Endothelial cell of umbilical vein (primary cell): ENCODE measurements around the gene DIP2C. TPM values are rescaled to one million over a fixed set of nuclear protein-coding genes. Genes with fewer than 3 reads are reported as not detected.

ENCODE experiments used
- BruUV-seq: library from RNA; stranded (reverse); fragments of 400-500 nt; replicated peaks from 2 replicates; lab custom pipeline; 2021; lab: Mats Ljungman, UMichigan
- CTCF ChIA-PET: fragments of 300-600, 350-600 bp; sonication (Branson Sonifier 250); formaldehyde crosslinking; loops from one replicate; lab custom pipeline; 2021; ENCODE audit warnings: antibody characterized with exemption, inconsistent platforms; lab: Charles Lee
- POLR2A ChIA-PET: fragments of 300-600, 350-600 bp; sonication (Branson Sonifier 250); formaldehyde crosslinking; loops from one replicate; lab custom pipeline; 2021; ENCODE audit warnings: antibody characterized with exemption, inconsistent platforms; lab: Charles Lee
- DNase-seq: peaks from one replicate; pipeline ENCODE4 v3.0.0-alpha.2; 2011; ENCODE audit warnings: low read depth, low spot score
- FAIRE-seq: peaks from 2 replicates; lab custom pipeline; 2011; peaks lifted over from hg19 to GRCh38; lab: Jason Lieb, UNC
- H2AFZ ChIP-seq: 2 replicates; pipeline ENCODE4 v1.6.0; 2012; ENCODE audit warnings: low read depth, low read length, control low read depth, inconsistent platforms
- H3K27ac ChIP-seq: 2 replicates; pipeline ENCODE4 v1.5.1; 2011; ENCODE audit warnings: low read depth, mild to moderate bottlenecking, control low read depth, low read length, moderate library complexity; ENCODE audit not compliant: insufficient read depth
- H3K27me3 ChIP-seq, 2 experiments: 2 replicates each; pipeline versions ENCODE4 v1.6.0 to v1.6.1; 2011; ENCODE audit warnings: low read length in 2 of 2, mixed read lengths in 1 of 2; ENCODE audit not compliant: control insufficient read depth in 2 of 2, insufficient read depth in 2 of 2
- H3K36me3 ChIP-seq, 2 experiments: 2 replicates in 1 of 2; 3 replicates in 1 of 2; pipeline ENCODE4 v1.5.1; 2011; ENCODE audit warnings: low read length in 2 of 2, mild to moderate bottlenecking in 1 of 2, moderate library complexity in 1 of 2; ENCODE audit not compliant: control insufficient read depth in 2 of 2, insufficient read depth in 2 of 2; ENCODE audit errors: extremely low read depth in 1 of 2
- H3K4me1 ChIP-seq: 3 replicates; pipeline ENCODE4 v1.5.1; 2011; ENCODE audit warnings: mild to moderate bottlenecking, low read length; ENCODE audit not compliant: control insufficient read depth, insufficient read depth; ENCODE audit errors: extremely low read depth
- H3K4me2 ChIP-seq: 2 replicates; pipeline ENCODE4 v1.6.1; 2011; ENCODE audit warnings: low read length, control low read depth, mixed read lengths; ENCODE audit not compliant: insufficient read depth
- H3K4me3 ChIP-seq, 3 experiments: fragments of 200-600 bp in 1 of 3; sonication (generic), shearing (Covaris generic) in 1 of 3; replicated peaks in 1 of 3; 2 replicates each; pipeline ENCODE4 v1.5.1; 2011 to 2016; ENCODE audit warnings: control low read depth in 3 of 3, low read length in 3 of 3, mild to moderate bottlenecking in 2 of 3, inconsistent platforms in 1 of 3, low read depth in 1 of 3, moderate library complexity in 1 of 3; ENCODE audit not compliant: insufficient read depth in 1 of 3
- H3K79me2 ChIP-seq: 2 replicates; pipeline ENCODE4 v1.6.0; 2012; ENCODE audit warnings: low read length, inconsistent platforms; ENCODE audit not compliant: control insufficient read depth, insufficient read depth
- H3K9ac ChIP-seq: replicated peaks from 2 replicates; pipeline ENCODE3; 2011; ENCODE audit warnings: low read length, control low read depth; ENCODE audit not compliant: insufficient read depth; ENCODE audit errors: extremely low read depth
- H3K9me1 ChIP-seq: replicated peaks from 3 replicates; pipeline ENCODE4 v1.6.0; 2011; ENCODE audit warnings: mild to moderate bottlenecking, low read length; ENCODE audit not compliant: control insufficient read depth, insufficient read depth; ENCODE audit errors: extremely low read depth
- H3K9me3 ChIP-seq: replicated peaks from 2 replicates; pipeline ENCODE4 v1.5.1; 2012; ENCODE audit warnings: low read length, inconsistent platforms; ENCODE audit not compliant: control insufficient read depth, insufficient read depth
- H4K20me1 ChIP-seq: replicated peaks from 2 replicates; pipeline ENCODE3; 2011; ENCODE audit warnings: mild to moderate bottlenecking, low read length; ENCODE audit not compliant: control insufficient read depth, insufficient read depth; ENCODE audit errors: extremely low read depth
- CTCF ChIP-seq, 2 donors: IDR thresholded peaks; 1 replicate in 1 of 2; 2 replicates in 1 of 2; pipeline ENCODE4 v1.5.1; 2011; ENCODE audit warnings: low read length in 2 of 2, mild to moderate bottlenecking in 2 of 2, moderate library complexity in 2 of 2, control low read depth in 1 of 2, inconsistent platforms in 1 of 2, low read depth in 1 of 2; ENCODE audit not compliant: insufficient read depth in 1 of 2; ENCODE audit errors: extremely low read depth in 1 of 2
- EZH2 ChIP-seq: IDR thresholded peaks from 2 replicates; pipeline ENCODE4 v1.6.1; 2012; ENCODE audit warnings: borderline replicate concordance, low read depth, mild to moderate bottlenecking, moderate library complexity, low read length, inconsistent platforms; ENCODE audit not compliant: severe bottlenecking
- FOS ChIP-seq: IDR thresholded peaks from 2 replicates; pipeline ENCODE4 v1.6.1; 2011; ENCODE audit warnings: mild to moderate bottlenecking, low read length, moderate library complexity, borderline replicate concordance; ENCODE audit not compliant: insufficient read depth
- GATA2 ChIP-seq: IDR thresholded peaks from 2 replicates; pipeline ENCODE4 v1.7.0; 2011; ENCODE audit warnings: low read depth, mild to moderate bottlenecking, moderate library complexity, mixed read lengths, low read length; ENCODE audit not compliant: insufficient read length, insufficient read depth
- JUN ChIP-seq: IDR thresholded peaks from 2 replicates; pipeline ENCODE4 v1.6.1; 2011; ENCODE audit warnings: borderline replicate concordance, low read depth; ENCODE audit not compliant: insufficient read length, insufficient read depth
- POLR2A ChIP-seq: IDR thresholded peaks from 2 replicates; pipeline ENCODE4 v1.6.1; 2012; ENCODE audit warnings: low read depth, mild to moderate bottlenecking, control low read depth, low read length
- POLR2AphosphoS5 ChIP-seq: IDR thresholded peaks from 2 replicates; pipeline ENCODE4 v1.6.1; 2012; ENCODE audit warnings: low read depth, mild to moderate bottlenecking, control low read depth, low read length, moderate library complexity; ENCODE audit not compliant: insufficient read depth
- dilution Hi-C: fragments of 300-500 bp; cut with MboI; formaldehyde crosslinking; loops from one replicate; pipeline ENCODE4 v1.15.0; 2019; ENCODE audit warnings: low sequenced_read_pairs; ENCODE audit not compliant: extremely low pct_ligation_motif_present
- intact Hi-C: fragments of 100-400 bp; cut with micrococcal nuclease; formaldehyde crosslinking; loops from one replicate; pipeline ENCODE4 v1.10.0; 2022
- polyA plus RNA-seq, 4 experiments: library from polyadenylated mRNA; depleted of rRNA in 3 of 4; stranded (reverse) in 3 of 4; unstranded in 1 of 4; fragments of >200 nt; gene quantifications; 2 replicates each; pipeline versions ENCODE4 v1.2.1 to v1.2.3, GENCODE V29; 2011 to 2012; ENCODE audit warnings: missing spikeins in 1 of 4
- total RNA-seq: library from RNA; stranded (reverse); gene quantifications from 2 replicates; pipeline ENCODE4 v1.2.3, GENCODE V29; 2021
- TF ChIP-seq, protein P1 (sequence below): IDR thresholded peaks from 2 replicates; pipeline ENCODE4 v1.6.1; 2011; ENCODE audit not compliant: insufficient read depth, insufficient read length

The DIP2C gene
- total and polyA plus RNA-seq, 2 donors (not counting 3 experiments of a cell fraction or from before 2014, with no cell fraction given): 3.6 to 10.7 TPM

DNA sequence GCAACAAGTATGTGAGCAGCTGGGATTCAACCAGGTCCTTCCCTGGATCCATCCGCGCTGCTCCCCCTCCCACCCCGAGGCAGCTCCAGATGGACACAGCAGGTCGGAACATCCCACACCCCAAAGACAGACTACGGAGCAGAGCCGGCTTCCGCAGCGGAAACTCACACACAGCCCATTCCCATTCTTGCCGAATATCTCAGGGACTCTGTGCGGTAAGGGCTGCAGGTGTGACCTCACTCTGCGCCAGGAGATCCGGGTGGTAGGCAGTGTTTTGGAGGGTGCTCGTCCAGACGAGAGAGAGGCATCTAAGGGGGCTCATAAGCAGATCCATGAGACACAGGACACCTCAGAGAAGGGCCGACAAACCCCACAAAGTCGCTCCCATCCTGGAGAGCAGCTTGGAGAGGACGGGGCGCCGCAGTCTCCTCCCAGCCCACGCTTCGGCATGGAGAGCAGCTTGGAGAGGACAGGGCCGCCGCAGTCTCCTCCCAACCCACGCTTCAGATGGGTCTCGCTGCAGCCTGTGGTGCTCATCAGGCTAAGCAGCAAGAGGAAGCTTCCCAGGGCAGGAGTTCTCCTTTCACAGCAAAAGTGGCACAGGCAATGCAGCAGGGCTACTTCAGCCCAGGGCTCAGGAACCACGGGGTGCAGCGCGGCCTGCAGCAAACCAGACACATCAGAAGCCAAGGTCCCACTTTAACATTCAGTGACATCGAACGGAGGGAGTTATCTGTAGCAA, 179.9 kb downstream of the DIP2C start:
- ChIA-PET POLR2A (no interaction called here), CTCF (interaction anchor here (0.9 to 3.5 kb wide), 4 partner anchors 9 to 303 kb away, joined by 3 to 33 read pairs (median 3); no protein-coding TSS in a partner anchor)

More for the DNA sequence above, 179.9 kb downstream of the DIP2C start:
- no peak for TF ChIP-seq POLR2AphosphoS5
- no peak for TF ChIP-seq JUN
- no peak for TF ChIP-seq EZH2
- no peak for TF ChIP-seq POLR2A
- TF ChIP-seq, protein P1, sequence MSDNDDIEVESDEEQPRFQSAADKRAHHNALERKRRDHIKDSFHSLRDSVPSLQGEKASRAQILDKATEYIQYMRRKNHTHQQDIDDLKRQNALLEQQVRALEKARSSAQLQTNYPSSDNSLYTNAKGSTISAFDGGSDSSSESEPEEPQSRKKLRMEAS: no peak
- TF ChIP-seq GATA2: no peak
- TF ChIP-seq FOS: no peak
- no peak for TF ChIP-seq CTCF (IDR thresholded peaks at IDR 0.05; ENCODE audit: extremely low read depth in 1 of 2, insufficient read depth in 1 of 2, low read depth in 1 of 2, low read length in 2 of 2)
- dilution Hi-C loops: no loop called here
- H2AFZ ChIP-seq: no peak overlapping the region
- no peaks in the 10 kb centered on the region for H4K20me1 ChIP-seq
- intact Hi-C loops: loop anchor here (2.0 kb wide), 2 partner anchors 45 to 479 kb away; partner anchors contain the start of gene GTPBP4
- no peak overlapping the region for H3K9ac ChIP-seq
- FAIRE-seq: no peak
- H3K9me3 ChIP-seq: no peaks in the 10 kb centered on the region
- no peak for DNase-seq
- H3K4me1 ChIP-seq: peaks cover 3% of the 10 kb centered on the region
- no peaks in the 10 kb centered on the region for H3K79me2 ChIP-seq
- no peaks in the 10 kb centered on the region for H3K9me1 ChIP-seq
- no TSS peak for BruUV-seq
- no peak overlapping the region for H3K4me3 ChIP-seq
- no peak overlapping the region for H3K27ac ChIP-seq
- no peaks in the 10 kb centered on the region for H3K27me3 ChIP-seq
- no peak overlapping the region for H3K4me2 ChIP-seq
- H3K36me3 ChIP-seq: no peaks in the 10 kb centered on the region
